Left lobe of liver (tissue), 2 donors: ENCODE measurements around the gene PLSCR4. TPM values are rescaled to one million over a fixed set of nuclear protein-coding genes. Genes with fewer than 3 reads are reported as not detected.

ENCODE experiments used
- ATAC-seq: fragments of 200-7000 bp; cut with Tn5 transposase; one replicate; pipeline ENCODE4 v1.9.1; 2020; ENCODE audit warnings: mild to moderate bottlenecking, moderate library complexity
- DNase-seq: peaks from one replicate; pipeline ENCODE4 v3.0.0-alpha.2; 2020; ENCODE audit warnings: low spot score
- total RNA-seq: library from RNA; stranded (reverse); gene quantifications from one replicate; pipeline ENCODE4 v1.2.1, GENCODE V29; 2021
- donor health status: DM: no; HTN: no; CAD: no; lungs with moderate emphysema.
- donor health status: DM: no; HTN: yes; CAD: no.

Gene PLSCR4
- total RNA-seq, 1 donor from 2014 or later, result 27.6 TPM

DNA sequence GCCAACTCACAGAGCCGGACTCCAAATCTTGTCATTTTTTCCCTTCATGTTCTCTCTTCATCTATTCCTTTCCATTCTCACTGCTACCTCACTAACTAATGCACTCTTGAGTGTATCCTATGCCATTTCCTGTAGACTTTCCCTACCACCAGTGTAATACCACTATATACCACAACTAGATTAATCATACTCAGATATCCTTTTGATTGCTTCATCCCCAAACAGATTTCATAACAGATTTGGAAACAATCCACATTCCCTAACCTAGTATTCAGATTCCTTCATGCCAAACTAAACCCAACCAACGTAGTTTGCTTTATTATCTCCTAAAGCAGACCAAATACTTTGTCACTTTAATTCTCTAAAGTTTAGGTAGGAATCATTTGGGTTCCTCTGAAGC is 87.3 kb downstream of the PLSCR4 start:
- no peak for DNase-seq
- ATAC-seq, result peak; percentile 7

DNA sequence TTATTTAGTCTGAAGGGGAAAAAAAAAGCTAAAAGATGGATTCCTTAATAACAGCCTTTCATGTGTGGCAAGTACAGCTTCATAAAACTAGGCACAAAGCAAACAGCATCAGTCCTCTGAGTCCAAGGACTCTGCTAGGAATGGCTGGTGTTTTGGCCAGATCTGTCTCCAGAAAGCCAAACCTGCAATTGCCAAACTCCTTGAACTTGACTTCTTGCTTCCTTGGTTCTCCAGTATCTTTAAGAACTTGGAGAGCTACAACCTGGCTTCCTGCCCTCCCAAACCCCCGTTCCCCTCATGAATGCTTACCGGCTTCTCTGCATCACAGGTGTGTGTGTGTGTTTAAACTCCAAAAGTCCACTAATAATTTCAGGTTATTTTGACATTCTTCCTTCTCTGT is 88.3 kb downstream of the PLSCR4 start:
- ATAC-seq (no peak), DNase-seq (no peak)

DNA sequence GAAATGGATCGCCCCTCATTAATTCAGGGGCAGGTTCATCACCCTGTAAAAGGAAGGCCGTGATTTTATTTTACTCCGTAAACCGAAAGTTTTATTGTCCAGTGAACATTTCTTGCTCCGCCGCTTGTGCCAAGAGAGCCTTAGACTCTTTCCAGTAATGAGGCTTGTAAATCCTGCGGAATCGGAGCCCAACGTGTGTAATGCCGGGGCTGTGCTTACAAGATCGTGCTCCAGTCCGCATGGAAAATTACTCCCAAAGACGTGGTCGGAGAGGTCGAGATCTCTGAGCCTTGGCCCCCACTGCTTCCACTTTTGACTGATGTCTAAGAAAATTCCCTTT is 89.3 kb downstream of the PLSCR4 start:
- ATAC-seq, result peak; percentile 20

DNA sequence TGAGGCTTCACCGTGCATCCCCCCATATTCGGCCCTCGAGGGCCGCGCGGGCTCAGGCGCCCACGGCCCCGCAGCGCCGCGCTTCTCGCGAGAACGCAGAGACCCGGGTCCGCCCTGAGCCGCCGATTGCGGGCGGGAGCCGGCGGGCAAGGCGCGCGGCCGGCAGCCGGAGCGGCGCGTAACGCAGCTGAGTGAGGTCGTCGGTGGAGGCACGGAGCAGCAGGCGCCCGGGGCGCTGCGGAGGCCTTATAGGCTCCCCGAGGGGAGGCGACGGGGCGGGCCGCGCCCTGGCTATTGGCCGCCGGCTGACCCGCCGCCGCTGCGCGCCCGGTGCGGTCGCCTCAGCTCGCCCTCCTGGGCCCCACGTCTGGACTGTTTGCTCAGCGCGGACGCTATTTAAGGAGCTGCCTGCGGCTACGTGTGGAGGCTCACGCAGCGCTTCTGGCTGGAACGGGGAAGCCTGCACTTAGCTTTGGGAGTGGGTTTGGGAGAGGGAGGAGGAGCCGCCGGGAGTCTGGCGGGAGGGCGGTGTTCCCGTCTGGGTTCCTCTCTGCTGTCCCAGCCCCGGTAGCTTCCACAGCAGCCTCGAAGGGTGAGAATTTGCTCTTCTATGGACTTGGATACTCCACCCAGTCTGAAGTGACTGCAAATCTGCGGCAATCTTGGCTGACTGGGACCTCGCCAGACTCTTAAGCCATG is 89.8 kb downstream of the PLSCR4 start, which contains the start of gene PLOD2:
Gene PLOD2, minus strand, starts transcription at position 221 of the 699 bp plus-strand sequence. Its CDS starts 195 bp downstream, at position 26.
- ATAC-seq, result peak; percentile 86

More for the DNA sequence above, 89.3 kb downstream of the PLSCR4 start:
- peak; percentile 55 for DNase-seq

DNA sequence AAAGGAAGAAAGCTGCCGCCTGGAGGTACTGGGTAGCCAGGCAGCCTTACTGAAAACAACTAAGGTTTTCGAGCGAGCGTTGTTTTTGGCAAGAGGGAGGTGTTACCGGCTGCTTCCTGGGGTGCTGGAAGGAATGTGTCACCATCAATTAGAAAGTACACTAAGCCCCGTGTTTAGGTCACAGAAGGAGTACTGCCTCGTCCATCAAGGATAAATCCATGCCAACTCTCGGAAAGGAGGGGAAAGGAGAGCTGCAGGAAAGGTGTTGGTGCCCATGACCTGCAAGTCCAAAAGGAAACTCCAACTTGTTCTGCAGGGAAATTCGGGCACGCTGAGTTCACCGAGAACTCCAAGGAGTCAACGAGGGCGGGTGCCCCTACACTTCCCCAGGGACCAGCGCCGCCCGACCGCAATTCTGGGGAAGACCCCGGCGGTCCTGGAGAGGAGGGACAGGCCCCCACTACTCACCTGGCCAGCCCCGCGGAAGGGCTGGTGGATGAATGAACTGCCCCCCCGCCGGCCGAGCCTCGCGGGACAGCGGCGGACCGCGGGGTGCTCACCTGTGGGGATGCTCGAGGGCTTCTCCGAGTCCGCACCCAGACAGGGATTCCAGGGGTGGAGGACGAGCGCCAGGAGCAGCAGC is 90.5 kb downstream of the PLSCR4 start:
- peak; percentile 68 for DNase-seq
- ATAC-seq, result peak; percentile 56

More for the DNA sequence above, 89.8 kb downstream of the PLSCR4 start, which contains the start of gene PLOD2:
- peak; percentile 92 for DNase-seq

DNA sequence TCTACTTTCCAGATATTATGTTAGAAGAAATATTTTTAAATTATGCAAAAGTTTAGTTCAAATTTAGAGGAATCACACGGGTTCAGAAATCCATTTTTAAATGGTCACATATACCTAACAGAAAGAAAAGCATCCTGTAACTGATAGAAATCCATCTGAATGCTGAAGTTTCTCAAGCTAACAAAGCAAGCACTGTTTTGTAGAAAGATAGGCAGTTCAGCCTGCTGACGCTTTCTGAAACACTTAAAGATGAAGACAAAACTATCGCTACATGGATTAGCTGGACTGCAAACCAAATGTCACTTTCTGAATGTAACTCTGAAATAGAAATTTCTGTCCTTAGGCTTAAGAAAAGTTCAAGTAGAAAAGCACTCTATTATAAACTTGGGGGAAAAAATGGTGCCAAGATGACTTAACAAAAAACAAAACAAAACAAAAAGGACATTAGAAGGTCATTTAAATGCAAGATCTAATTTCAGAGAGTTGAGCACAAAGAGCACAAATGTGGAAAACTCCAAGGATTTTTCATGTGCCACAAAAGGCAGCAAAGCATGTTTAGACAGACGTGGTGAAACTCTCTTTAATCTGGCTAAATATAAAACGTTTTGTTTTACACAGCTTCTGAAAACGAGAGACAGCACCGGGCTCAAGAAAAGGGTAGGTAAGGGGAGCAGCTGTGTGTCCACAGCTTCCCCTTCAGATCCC is 91.1 kb downstream of the PLSCR4 start:
- DNase-seq (no peak), ATAC-seq (no peak)

DNA sequence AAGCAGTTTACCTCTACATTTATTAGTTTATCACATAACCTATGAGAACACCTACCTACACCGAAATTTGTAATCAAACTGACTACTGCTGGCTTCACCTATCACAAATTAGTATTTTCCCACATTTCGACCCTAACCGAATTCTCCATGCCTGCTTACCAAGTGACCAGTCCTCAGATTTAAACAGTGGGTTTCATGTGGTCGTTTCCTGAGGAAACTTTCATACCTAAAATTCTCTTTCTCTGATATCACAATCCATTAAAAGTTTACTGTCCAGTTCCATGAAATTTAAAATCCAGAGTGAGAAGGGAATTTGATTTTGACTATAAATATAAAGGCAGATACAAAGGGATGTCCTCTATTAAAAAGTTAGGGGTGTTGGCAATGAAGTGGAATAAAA is 91.9 kb downstream of the PLSCR4 start:
- DNase-seq, result no peak
- no peak for ATAC-seq

DNA sequence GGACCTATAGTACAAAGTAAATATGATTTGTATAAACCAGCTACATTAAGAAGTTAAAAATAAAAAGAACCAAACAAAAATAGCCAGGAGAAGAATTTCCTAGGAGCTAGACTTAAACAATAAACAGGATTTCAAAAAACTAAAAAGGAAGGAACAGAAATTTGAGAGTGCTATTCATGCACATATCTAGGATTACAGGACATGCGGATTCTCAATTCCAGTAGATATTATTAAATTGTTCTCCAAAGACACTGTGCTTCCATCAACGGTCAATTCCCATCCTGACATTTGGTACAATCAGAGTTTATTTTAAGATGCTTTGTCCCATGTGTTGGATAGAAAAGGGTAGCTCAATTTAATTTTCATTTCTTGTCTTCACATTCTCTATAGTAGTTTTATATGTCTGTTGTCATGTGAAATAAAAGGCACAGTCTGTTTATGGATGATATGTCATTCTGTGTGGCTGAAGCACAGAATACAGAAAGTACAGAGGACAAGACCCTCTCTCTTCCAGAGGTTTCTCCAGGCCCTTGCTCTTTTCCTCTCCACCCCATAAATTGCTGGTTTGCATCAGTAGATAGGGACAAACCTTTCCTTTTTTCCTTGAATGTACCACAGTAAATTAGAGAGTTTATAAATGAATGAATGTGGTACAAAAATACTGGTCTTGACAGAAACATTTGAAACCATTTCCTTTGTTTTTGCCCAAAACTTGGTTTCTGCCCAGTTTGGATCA is 93.4 kb downstream of the PLSCR4 start:
- DNase-seq (no peak), ATAC-seq (no peak)

DNA sequence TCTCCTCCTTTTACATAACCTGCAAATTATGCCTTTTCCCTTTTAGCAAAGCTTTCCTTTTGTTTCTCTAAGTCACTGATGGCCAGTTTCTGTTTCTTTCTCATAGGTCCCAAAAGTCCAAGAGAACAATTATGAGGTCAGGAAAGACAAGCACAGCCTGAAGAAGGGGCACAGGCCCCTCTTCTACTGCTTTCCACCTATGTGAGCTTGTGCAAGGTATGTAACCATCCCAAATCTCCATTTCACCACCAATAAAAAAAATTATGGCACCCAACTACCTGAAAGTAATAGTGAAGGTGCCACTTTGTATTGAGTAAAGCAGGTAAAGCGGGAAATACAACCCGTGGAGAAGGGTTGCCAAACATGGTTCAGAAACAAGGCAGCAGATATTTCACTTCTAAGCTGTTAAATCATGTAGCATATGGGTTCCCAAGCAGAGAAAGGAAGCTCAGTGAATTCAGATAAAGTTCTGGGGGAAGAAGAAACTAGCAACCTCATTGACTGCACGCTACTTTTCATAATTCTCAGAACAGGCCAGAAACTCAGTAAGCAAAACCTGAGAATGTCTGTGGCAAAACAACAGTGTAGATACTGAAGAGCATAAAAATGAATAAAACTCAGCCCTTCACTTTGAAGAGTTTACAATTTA is 94.1 kb downstream of the PLSCR4 start:
- ATAC-seq (no peak), DNase-seq (no peak)

DNA sequence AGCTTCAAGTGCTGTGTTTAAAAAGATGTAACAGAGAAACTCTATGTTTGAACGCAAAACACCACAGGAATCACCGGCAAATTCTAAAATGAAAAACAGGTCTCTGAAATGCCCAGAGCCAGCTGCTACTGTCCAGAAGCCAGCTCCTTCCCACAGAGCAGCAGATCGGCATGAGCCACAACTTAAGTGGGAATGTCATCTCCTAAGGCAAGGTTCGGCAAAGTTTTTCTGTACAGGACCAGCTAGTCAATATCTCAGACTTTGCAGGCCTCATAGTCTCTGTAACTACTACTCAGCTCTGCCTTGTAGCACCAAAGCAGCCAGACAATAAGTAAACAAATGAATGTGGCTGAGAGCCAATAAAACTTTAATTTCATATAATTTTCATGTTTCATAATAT is 94.8 kb downstream of the PLSCR4 start:
- ATAC-seq, result peak; percentile 3
- no peak for DNase-seq

DNA sequence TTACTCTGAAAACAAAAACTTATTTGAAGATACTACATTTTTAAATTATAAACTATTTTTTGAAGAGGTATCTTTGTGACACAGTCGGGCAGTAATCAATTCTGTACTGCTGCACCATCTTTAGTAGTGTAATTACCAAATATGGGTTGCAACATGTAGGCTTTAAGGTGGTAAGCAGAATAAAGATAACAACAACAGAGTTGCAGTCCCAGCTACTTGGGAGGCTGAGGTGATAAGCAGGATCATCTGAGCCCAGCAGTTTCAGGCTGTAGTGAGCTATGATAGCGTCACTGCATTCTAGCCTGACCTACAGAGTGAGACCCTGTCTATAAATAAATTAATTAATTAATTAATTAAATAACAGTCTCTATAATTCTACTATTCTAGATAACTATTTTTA is 95.9 kb downstream of the PLSCR4 start:
- DNase-seq, result no peak
- ATAC-seq, result no peak

DNA sequence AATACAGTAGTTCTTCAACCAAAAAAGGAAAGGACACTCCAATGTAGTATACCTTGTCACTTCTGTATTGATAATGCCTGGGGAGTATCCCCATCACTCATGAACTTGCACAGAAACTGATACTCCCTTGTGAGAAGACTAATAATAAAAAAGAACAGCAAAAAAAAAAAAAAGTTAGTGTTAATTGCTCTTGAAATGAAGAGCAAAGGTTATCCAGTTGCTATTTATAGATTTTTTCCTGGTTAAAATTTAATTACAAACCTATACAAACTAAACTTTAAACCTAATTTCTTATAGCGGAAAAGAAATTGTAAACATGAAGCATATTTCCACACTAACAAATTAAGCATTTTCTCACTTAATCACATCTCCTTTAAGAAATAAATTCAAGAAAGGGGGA is 96.6 kb downstream of the PLSCR4 start:
- no peak for ATAC-seq
- no peak for DNase-seq

DNA sequence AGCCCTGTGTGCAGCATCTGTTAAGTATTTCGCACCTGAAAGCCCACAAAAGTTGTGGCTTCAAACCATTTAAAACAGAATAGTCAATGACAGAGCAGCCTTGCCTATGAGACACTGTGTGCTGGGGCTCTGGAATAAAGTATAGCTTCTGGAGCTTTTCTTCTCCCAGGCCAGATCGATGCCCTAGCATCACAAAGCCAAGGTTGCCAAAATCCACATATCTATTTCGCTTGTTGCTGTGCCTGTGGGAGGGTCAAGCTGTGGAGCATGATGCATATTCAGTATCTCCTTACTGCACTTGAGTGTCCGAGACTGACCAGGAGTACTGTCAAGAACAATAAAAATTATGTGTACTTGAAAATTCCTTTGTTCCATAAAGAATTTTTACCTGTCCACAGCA is 97.5 kb downstream of the PLSCR4 start:
- ATAC-seq (peak; percentile 57), DNase-seq (no peak)

DNA sequence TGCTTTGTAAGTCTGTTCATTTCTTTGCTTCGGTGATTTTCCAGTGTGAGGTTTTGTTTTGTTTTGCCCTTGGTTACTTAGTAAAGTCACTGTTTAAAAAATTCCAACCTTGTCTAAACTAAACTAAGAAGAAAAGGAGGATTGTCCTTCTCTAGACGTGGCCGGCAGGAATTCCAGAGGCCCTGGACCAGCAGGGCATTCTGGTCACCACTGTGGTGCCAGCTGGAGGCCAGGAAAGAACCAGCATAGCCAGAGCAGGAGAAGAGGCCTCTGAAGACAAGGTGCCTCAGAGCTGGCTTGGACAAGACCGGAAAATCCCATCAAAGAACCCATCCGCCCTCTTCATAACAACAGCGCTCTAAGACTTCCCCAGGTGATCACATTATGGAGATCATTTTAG is 98.1 kb downstream of the PLSCR4 start:
- DNase-seq (no peak), ATAC-seq (peak; percentile 51)

DNA sequence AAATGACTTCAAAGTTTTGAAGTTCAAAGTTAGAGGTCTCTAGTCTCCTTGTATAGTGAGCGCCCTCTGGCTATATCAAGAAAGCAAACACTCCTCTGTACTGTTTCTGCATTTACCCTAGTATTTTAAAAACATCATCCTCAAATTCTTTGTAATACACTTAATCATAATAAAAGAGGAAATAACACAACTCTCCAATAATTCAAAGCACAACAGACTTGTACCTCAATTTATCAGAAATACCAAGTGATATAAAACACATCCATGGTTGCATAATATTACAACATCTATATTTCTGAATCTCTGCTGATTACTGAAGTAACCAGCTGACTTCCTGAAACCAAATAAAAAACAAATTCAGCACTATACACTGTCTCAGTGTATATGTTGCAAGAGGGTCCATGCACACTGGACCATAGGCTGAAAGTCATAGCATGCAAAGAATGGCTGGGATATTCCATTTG is 102.4 kb downstream of the PLSCR4 start:
- DNase-seq (no peak), ATAC-seq (peak; percentile 63)

DNA sequence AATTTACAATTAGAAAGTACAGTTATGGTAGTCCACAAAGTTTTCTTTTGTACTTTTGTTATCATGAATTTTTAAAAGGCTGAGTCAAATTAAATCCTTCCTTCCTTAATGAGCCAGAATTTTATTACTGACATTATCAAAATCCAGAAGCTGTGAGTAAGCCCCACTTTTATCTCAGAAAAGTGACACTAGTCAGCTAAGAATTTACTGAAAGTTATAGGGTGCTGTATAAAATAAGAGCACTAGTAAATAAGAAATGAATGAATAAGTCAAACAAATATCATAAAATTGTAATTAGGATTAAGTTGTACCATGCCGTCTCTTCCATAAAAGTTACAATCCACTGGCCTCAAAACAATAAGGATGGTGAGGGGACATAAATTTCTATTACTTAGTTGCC is 105.3 kb downstream of the PLSCR4 start:
- no peak for ATAC-seq
- no peak for DNase-seq

DNA sequence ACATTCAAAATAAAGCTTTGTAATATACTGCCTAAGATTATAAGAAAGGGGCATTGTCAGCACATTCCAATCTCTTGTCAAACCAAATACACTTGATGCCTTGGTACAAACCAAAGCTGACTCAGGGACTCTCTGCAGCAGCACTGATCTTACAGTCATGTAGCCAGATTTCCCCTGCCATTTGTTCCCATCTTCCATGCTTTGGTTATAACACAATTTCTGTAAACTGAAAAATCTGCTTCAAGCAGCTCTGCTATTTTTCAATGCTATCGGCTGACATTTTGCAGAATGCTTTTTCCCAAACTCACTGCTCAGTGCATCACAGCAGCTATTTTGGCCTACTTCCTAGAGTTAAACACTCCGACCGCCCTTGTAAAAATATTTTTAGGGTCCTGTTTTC is 108.1 kb downstream of the PLSCR4 start:
- ATAC-seq (peak; percentile 59), DNase-seq (no peak)
